Measurements from ENCODE around the gene MYO5B.

The MYO5B gene

DNA sequence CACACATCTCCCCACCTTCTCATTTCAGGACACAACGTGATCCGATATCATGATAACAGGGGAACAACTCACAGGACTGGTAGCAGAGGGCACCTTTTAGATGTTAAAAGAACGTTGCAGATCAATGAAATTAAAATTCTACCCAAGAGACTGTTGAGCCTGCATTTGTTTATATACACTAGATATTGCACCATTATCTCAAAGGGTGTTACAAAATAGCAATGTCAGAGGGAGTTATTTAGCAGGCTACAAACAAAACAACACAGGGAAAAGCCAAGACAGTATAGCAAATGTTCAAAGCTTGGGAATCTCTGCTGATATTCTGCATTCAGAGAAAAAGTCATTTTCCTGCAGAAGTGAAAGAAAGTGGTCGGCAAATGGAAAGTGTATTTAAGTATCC is 139.5 kb downstream of the MYO5B start:
- DNase-seq (ENCODE audit: low spot score in 2 of 2) = no peak
- no peaks in the 10 kb centered on the region for H3K36me3 ChIP-seq (replicated peaks)
- H3K9me3 ChIP-seq = no peaks in the 10 kb centered on the region
- no peaks in the 10 kb centered on the region for H3K4me1 ChIP-seq
- in situ Hi-C loops (cut with MboI; ENCODE audit: low sequenced_read_pairs) = loop anchor here (5.0 kb wide), 1 partner anchor 142 kb away; the partner anchor contains the start of gene MYO5B
- H3K4me3 ChIP-seq = no peak overlapping the region
- no peaks in the 10 kb centered on the region for H3K27me3 ChIP-seq (ENCODE audit: low read depth)

DNA sequence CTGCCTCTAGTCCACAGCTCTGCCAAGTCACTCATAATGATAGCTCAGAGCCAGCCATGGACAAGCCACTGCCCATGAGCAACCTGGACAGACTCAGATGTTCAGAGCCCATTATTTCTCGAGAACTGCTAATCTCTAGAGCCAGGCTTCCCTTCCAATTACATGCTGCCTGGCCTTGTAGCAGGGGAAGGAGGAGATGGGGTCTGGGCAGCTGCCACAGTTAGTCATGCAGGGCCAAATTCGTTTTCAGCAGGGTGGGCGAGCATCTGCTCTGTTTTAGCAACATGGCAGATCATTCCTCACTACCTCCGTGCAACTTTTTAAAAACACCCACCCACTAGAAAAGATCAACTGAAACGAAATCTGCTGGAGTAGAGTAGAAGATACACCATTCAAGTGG is 141.8 kb downstream of the MYO5B start:
- no peak for DNase-seq (ENCODE audit: low spot score in 2 of 2)
- H3K9me3 ChIP-seq = no peaks in the 10 kb centered on the region
- no peaks in the 10 kb centered on the region for H3K36me3 ChIP-seq (replicated peaks)
- H3K27me3 ChIP-seq (ENCODE audit: low read depth) = no peaks in the 10 kb centered on the region
- in situ Hi-C loops (cut with MboI; ENCODE audit: low sequenced_read_pairs) = no loop called here
- H3K4me3 ChIP-seq = no peak overlapping the region
- H3K4me1 ChIP-seq = no peaks in the 10 kb centered on the region

DNA sequence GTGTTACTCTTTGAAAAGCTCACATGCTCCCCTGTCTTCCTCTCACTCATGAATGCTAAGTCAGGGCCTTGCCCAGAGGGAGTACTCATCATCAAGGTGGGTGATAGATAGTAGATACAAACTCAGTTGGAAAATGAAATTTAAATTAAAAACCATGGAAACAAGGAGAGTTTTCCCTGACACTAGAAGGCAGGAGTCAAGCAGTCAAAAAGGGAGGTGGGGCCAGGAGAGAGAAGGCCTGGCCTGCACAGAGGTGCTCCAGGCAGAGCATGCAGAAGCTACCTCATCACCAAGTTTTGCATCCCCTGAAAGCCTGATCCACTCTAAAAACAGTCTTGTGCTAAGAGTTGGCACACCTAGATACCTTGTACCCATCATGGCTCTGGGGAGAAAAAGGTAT is 143.7 kb downstream of the MYO5B start:
- no peaks in the 10 kb centered on the region for H3K36me3 ChIP-seq (replicated peaks)
- in situ Hi-C loops (cut with MboI; ENCODE audit: low sequenced_read_pairs) = no loop called here
- no peaks in the 10 kb centered on the region for H3K4me1 ChIP-seq
- H3K4me3 ChIP-seq = no peak overlapping the region
- peak; percentile 39 to 42 for DNase-seq (ENCODE audit: low spot score in 2 of 2)
- no peaks in the 10 kb centered on the region for H3K9me3 ChIP-seq
- H3K27me3 ChIP-seq (ENCODE audit: low read depth) = no peaks in the 10 kb centered on the region

DNA sequence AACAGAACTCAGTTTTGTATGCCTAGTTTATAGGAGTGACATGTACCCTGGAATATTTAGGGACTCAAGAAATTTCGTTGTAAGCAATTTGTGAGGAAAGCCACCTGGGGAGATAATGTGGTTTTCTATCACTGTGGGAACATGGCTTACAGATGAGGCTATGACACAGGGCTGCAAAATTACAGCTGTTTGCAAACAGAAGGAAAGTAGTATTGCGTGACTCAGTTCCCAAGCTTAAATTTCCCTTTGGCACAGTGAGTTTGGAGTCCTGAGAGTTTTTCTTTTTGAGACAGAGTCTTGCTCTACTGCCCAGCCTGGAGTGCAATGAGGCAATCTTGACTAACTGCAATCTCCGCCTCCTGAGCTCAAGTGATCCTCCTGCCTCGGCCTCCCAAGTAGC is 149.8 kb downstream of the MYO5B start:
- Histone ChIP-seq H3K4me3 (no peak overlapping the region), H3K4me1 (peaks cover 13% of the 10 kb centered on the region), H3K9me3 (no peaks in the 10 kb centered on the region), H3K36me3 (replicated peaks) (no peaks in the 10 kb centered on the region), H3K27me3 (ENCODE audit: low read depth) (no peaks in the 10 kb centered on the region)
- no peak for DNase-seq (ENCODE audit: low spot score in 2 of 2)
- in situ Hi-C loops (cut with MboI; ENCODE audit: low sequenced_read_pairs) = no loop called here

DNA sequence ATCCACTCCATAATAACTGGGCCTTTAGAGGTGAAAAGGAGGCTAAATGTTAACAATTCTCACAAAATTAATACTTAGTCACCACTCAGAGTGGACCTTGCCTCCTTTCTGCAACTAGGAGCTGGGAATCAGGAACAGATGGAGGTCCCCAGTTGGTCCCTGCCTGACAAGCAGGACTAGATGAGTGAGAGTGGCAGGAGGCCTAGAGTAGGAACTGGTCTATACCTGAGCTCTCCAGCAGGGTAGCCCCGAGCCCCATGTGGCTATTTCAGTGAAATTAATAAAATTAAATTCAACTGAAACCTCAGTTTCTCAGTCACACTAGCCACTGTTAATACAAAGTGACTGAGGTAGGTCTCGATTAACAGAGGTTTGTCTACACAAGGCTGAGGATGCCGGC is 150.5 kb downstream of the MYO5B start:
- Histone ChIP-seq H3K4me1 (peaks cover 13% of the 10 kb centered on the region), H3K27me3 (ENCODE audit: low read depth) (no peaks in the 10 kb centered on the region), H3K4me3 (no peak overlapping the region), H3K36me3 (replicated peaks) (no peaks in the 10 kb centered on the region), H3K9me3 (no peaks in the 10 kb centered on the region)
- in situ Hi-C loops (cut with MboI; ENCODE audit: low sequenced_read_pairs) = no loop called here
- DNase-seq (ENCODE audit: low spot score in 2 of 2) = peak; percentile 43 to 53

DNA sequence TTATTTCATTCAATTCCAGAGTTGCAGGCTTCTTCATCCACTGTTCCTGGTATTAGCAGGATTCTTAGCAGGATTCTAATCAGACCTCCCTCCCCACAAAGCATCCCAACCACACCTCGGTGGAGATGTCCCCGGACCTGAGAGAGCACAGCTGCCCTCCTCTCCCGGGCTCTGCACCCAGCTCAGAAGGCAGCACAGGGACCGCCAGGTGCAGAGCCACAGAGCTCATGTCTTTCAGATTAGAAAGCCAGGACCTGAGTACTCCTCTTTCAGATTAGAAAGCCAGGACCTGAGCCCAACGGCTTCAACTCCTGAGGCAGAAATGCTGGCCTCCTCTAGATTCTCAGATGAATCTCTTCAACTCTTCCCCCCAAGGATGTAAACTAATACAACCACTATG is 152.3 kb downstream of the MYO5B start:
- H3K27me3 ChIP-seq (ENCODE audit: low read depth) = no peaks in the 10 kb centered on the region
- no peak for DNase-seq (ENCODE audit: low spot score in 2 of 2)
- in situ Hi-C loops (cut with MboI; ENCODE audit: low sequenced_read_pairs) = no loop called here
- no peak overlapping the region for H3K4me3 ChIP-seq
- H3K36me3 ChIP-seq (replicated peaks) = no peaks in the 10 kb centered on the region
- H3K4me1 ChIP-seq = peaks cover 13% of the 10 kb centered on the region
- H3K9me3 ChIP-seq = no peaks in the 10 kb centered on the region

DNA sequence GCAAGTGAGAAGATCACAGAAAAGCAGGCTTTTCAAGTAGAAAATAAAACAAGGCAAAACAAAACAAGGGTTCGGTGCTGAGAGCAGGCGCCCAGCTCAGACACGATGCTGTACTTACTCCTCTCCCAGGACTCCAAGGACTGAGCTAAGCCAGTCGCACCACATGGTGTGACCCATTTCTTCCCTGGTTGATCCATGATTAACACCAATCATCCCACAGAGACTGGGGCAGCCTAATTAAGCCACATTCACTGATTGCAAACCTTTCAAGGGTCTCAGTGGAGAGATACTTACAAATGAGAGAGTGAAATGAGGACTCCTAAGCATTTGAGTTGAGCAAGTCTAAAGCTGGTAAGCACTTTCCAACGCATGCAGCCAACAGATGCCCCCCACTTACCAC is 155.2 kb downstream of the MYO5B start:
- Histone ChIP-seq H3K27me3 (ENCODE audit: low read depth) (no peaks in the 10 kb centered on the region), H3K4me1 (peaks cover 8% of the 10 kb centered on the region), H3K36me3 (replicated peaks) (no peaks in the 10 kb centered on the region), H3K9me3 (no peaks in the 10 kb centered on the region), H3K4me3 (no peak overlapping the region)
- DNase-seq (ENCODE audit: low spot score in 2 of 2) = no peak
- in situ Hi-C loops (cut with MboI; ENCODE audit: low sequenced_read_pairs) = no loop called here

DNA sequence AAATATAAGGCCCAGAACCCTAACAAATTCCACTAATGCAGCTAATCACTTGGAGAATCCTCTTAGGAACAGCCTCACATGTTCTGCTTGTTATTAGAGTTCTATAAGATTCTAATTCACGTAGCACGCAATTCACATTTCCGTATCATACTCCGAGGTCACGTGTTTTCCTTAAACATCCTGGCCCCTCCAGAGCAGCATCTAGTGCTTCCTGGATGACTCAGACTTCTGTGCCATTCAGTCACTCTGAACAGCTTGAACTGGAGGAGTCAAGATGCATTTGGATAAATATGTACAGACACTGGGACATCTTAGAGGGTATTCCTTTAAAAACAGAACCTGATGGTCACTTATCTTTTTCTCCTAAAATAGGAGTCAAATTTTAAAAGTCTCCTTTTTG is 156.5 kb downstream of the MYO5B start:
- no peaks in the 10 kb centered on the region for H3K9me3 ChIP-seq
- H3K36me3 ChIP-seq (replicated peaks) = no peaks in the 10 kb centered on the region
- no peaks in the 10 kb centered on the region for H3K4me1 ChIP-seq
- in situ Hi-C loops (cut with MboI; ENCODE audit: low sequenced_read_pairs) = no loop called here
- no peak for DNase-seq (ENCODE audit: low spot score in 2 of 2)
- H3K4me3 ChIP-seq = no peak overlapping the region
- H3K27me3 ChIP-seq (ENCODE audit: low read depth) = no peaks in the 10 kb centered on the region

DNA sequence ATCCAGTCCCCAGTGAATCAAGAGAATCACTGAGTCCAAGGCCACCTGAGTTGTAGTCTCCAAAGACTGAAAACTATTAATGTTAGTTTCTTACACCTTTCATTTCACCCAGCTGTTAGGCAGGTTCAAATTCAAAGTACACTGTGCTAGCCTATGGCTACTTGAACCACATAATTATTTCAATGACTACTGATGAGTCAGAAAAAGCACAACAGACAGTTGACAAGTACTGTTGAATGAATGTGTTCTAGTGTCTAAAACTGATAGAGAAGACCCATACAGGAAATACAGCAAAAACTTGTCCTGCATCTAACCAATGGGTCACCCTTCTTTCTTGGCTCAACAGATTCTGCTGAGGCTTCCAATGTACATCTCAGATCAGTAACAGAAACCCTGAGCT is 160.9 kb downstream of the MYO5B start:
- Histone ChIP-seq H3K36me3 (replicated peaks) (no peaks in the 10 kb centered on the region), H3K9me3 (no peaks in the 10 kb centered on the region), H3K4me3 (no peak overlapping the region), H3K27me3 (ENCODE audit: low read depth) (no peaks in the 10 kb centered on the region), H3K4me1 (no peaks in the 10 kb centered on the region)
- DNase-seq (ENCODE audit: low spot score in 2 of 2) = no peak
- in situ Hi-C loops (cut with MboI; ENCODE audit: low sequenced_read_pairs) = no loop called here

DNA sequence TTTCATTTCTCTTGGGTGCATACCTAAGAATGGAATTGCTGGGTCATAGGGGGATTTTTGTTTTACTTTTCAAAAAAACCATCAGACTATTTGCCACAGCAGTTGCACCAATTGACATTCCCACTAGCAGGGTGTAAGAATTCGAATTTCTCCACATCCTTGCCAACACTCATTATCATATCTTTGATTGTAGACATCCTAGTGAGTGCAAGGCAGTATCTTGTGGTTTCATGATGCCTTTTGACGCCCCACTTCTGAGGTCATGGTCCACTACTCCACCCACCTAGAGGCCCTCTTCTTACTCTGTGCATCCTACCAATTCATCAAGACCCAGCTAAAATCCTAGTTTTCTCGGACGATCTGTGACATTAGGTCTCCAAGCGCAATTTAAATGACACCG is 161.9 kb downstream of the MYO5B start:
- H3K4me3 ChIP-seq = no peak overlapping the region
- H3K27me3 ChIP-seq (ENCODE audit: low read depth) = no peaks in the 10 kb centered on the region
- H3K36me3 ChIP-seq (replicated peaks) = no peaks in the 10 kb centered on the region
- H3K4me1 ChIP-seq = no peaks in the 10 kb centered on the region
- in situ Hi-C loops (cut with MboI; ENCODE audit: low sequenced_read_pairs) = no loop called here
- H3K9me3 ChIP-seq = no peaks in the 10 kb centered on the region
- no peak for DNase-seq (ENCODE audit: low spot score in 2 of 2)

DNA sequence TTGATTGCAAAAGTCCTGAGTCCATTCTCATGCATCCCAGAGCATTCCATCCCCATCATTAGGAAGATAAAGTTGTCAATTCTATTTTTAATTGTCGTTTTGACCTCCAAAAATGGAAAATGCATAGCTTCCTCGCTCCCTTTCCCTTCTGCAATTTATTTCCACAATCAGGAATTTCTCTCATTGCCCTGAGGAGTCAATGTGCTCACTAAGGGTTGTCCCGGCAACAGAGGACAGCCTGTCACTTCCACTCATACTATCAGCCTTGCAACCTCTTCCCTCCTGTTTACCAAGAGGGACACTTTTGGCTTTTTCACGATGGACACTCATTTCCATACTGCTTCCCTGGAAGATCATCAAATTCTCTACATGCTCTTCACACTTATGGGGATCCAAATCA is 164.8 kb downstream of the MYO5B start:
- DNase-seq (ENCODE audit: low spot score in 2 of 2) = no peak
- H3K4me1 ChIP-seq = no peaks in the 10 kb centered on the region
- no peak overlapping the region for H3K4me3 ChIP-seq
- no peaks in the 10 kb centered on the region for H3K27me3 ChIP-seq (ENCODE audit: low read depth)
- no peaks in the 10 kb centered on the region for H3K36me3 ChIP-seq (replicated peaks)
- in situ Hi-C loops (cut with MboI; ENCODE audit: low sequenced_read_pairs) = no loop called here
- H3K9me3 ChIP-seq = no peaks in the 10 kb centered on the region

DNA sequence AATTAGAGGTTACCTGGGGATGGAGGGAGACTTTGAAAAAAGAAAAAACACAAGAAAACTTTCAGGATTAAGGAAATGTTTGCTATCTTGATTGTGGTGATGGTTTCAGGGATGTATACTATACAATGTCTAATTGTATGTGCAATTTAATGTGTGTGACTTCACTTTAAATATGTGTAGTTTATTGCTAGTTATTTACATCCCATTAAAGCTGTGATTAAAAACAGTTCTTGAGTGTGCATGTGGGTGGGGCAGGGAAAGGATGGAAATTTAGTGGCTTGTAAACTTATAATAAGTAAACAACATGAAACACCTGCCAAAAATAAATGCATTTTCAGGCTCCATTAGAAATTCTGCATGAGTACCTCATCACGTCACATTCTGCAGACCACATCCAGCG is 167.0 kb downstream of the MYO5B start:
- H3K4me1 ChIP-seq = no peaks in the 10 kb centered on the region
- DNase-seq (ENCODE audit: low spot score in 2 of 2) = no peak
- no peaks in the 10 kb centered on the region for H3K36me3 ChIP-seq (replicated peaks)
- in situ Hi-C loops (cut with MboI; ENCODE audit: low sequenced_read_pairs) = no loop called here
- H3K27me3 ChIP-seq (ENCODE audit: low read depth) = no peaks in the 10 kb centered on the region
- no peak overlapping the region for H3K4me3 ChIP-seq
- no peaks in the 10 kb centered on the region for H3K9me3 ChIP-seq

DNA sequence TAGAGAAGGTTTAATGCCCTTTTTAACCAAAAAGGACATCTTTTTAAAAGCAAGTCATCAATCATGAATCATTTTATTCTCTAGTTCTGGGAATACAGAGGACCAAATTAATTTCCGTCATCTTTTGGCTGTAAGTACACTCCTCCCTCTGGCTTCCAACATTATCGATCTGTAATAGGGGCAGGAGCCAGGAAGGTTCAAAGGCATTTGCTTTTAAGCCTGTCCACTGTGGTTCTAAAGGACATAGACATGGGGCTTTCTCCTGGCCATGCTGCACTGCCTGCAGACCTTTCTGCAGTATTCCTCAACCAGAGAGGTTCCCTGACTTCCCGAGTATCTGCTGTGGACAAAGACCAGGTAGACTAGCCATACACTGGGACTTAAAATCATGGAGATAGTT is 170.5 kb downstream of the MYO5B start:
- H3K4me1 ChIP-seq = no peaks in the 10 kb centered on the region
- H3K4me3 ChIP-seq = no peak overlapping the region
- H3K9me3 ChIP-seq = no peaks in the 10 kb centered on the region
- no peaks in the 10 kb centered on the region for H3K27me3 ChIP-seq (ENCODE audit: low read depth)
- H3K36me3 ChIP-seq (replicated peaks) = no peaks in the 10 kb centered on the region
- DNase-seq (ENCODE audit: low spot score in 2 of 2) = no peak
- in situ Hi-C loops (cut with MboI; ENCODE audit: low sequenced_read_pairs) = loop anchor here (25.0 kb wide), 1 partner anchor 338 kb away; no protein-coding TSS in a partner anchor

DNA sequence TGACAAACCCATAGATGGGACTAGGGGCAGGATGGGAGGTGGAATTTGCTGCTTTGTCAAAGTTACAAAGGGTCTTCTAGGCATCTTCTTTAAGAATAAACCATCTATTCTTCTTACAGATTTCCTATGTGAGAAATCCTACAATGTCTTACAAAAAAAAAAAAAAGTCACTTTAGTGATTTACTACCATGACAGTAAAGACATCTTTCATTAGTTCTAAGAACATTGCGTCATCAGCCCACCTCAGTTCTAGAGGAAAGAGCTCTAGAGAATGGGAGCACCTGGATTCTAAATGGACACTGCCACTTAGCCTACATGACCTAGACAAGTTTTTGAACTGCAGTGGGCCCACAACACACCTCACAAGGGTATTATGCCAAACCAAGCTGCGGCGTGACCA is 172.0 kb downstream of the MYO5B start:
- H3K36me3 ChIP-seq (replicated peaks) = no peaks in the 10 kb centered on the region
- H3K9me3 ChIP-seq = no peaks in the 10 kb centered on the region
- no peak for DNase-seq (ENCODE audit: low spot score in 2 of 2)
- H3K4me3 ChIP-seq = no peak overlapping the region
- in situ Hi-C loops (cut with MboI; ENCODE audit: low sequenced_read_pairs) = loop anchor here (25.0 kb wide), 1 partner anchor 339 kb away; no protein-coding TSS in a partner anchor
- H3K4me1 ChIP-seq = no peaks in the 10 kb centered on the region
- no peaks in the 10 kb centered on the region for H3K27me3 ChIP-seq (ENCODE audit: low read depth)

DNA sequence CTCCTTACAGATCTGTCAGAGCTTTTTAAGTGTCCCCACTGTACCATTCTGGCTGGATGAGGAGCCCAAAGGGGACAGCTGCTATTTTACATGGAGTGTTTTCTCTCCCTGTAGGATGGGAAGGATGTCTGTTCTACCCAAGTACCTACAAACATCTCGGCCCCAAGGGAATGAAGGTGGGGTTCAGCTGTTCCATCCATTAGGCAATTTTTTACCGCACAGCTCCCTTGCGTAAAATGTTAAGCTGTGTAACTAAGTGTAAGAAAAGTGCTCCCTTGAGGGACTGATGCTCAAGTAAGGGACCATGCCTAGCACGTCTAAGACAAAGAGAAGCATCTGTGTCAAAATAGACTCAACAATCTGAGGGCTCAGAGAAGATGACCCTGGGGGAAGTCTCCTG is 180.3 kb downstream of the MYO5B start:
- Histone ChIP-seq H3K4me3 (no peak overlapping the region), H3K4me1 (no peaks in the 10 kb centered on the region), H3K27me3 (ENCODE audit: low read depth) (no peaks in the 10 kb centered on the region), H3K36me3 (replicated peaks) (no peaks in the 10 kb centered on the region), H3K9me3 (no peaks in the 10 kb centered on the region)
- no peak for DNase-seq (ENCODE audit: low spot score in 2 of 2)
- in situ Hi-C loops (cut with MboI; ENCODE audit: low sequenced_read_pairs) = loop anchor here (25.0 kb wide), 1 partner anchor 348 kb away; no protein-coding TSS in a partner anchor

All from HAP-1 (cell line).